SH-SY5Y (cell line): ENCODE results near the gene TOP2A.

Experiments
- GATA2 ChIP-seq: IDR thresholded peaks from 2 replicates; pipeline ENCODE4 v1.6.1; 2011; ENCODE audit warnings: mild to moderate bottlenecking, low read depth, low read length
- GATA3 ChIP-seq: IDR thresholded peaks from 2 replicates; pipeline ENCODE4 v1.6.1; 2011; ENCODE audit warnings: low read depth, mild to moderate bottlenecking, low read length, moderate library complexity

GRCh38 chr17:40422990-40423633 lies 5.4 kb upstream of the TOP2A start:
- no peak for TF ChIP-seq GATA3
- no peak for TF ChIP-seq GATA2
